Breast epithelium (tissue), 3 donors: ENCODE data around the gene USP32.

Experiments used
- CTCF ChIP-seq, 3 donors: fragments of 450-650 bp; IDR thresholded peaks; one replicate each; pipeline ENCODE4 v1.5.1; 2016 to 2017; ENCODE audit warnings: antibody characterized with exemption in 3 of 3, mild to moderate bottlenecking in 3 of 3, moderate library complexity in 3 of 3
- POLR2A ChIP-seq: fragments of 450-650 bp; IDR thresholded peaks from one replicate; pipeline ENCODE4 v1.6.1; 2016; ENCODE audit warnings: antibody characterized with exemption, mild to moderate bottlenecking, moderate library complexity

- TF ChIP-seq POLR2A (no peak), CTCF (IDR thresholded peaks at IDR 0.05) (no peak)
Measured at GRCh38 chr17:60348616-60349015, 43.3 kb downstream of the USP32 start.
